ENCODE results near the gene BCLAF1.
"Not testable (repeated sequence)": the region's sequence is repeated elsewhere in the genome, so short reads cannot be mapped to it uniquely, and the experiment has no call there.

BCLAF1 gene

GRCh38 chr6:136244061-136244616 lies 45.5 kb downstream of the BCLAF1 start:
- no peak for DNase-seq (ENCODE audit: low spot score)

GRCh38 chr6:136236466-136237293 lies 53.0 kb downstream of the BCLAF1 start:
- DNase-seq (ENCODE audit: low spot score): no peak

- DNase-seq (ENCODE audit: low spot score): peak; percentile 74
Observed at GRCh38 chr6:136235233-136235564, 54.4 kb downstream of the BCLAF1 start.

- DNase-seq (ENCODE audit: low spot score): no peak
Observed at GRCh38 chr6:136232701-136233100, 56.9 kb downstream of the BCLAF1 start.

- peak; percentile 15 for DNase-seq (ENCODE audit: low spot score)
Observed at GRCh38 chr6:136230219-136230853, 59.3 kb downstream of the BCLAF1 start.

GRCh38 chr6:136228814-136229213 lies 60.8 kb downstream of the BCLAF1 start:
- no peak for DNase-seq (ENCODE audit: low spot score)

GRCh38 chr6:136226674-136227377 lies 62.8 kb downstream of the BCLAF1 start:
- peak; percentile 92 for DNase-seq (ENCODE audit: low spot score)

GRCh38 chr6:136226027-136226673 lies 63.5 kb downstream of the BCLAF1 start:
- DNase-seq (ENCODE audit: low spot score): peak; percentile 70

GRCh38 chr6:136225496-136225895 lies 64.2 kb downstream of the BCLAF1 start:
- DNase-seq (ENCODE audit: low spot score): peak; percentile 59

GRCh38 chr6:136224974-136225373 lies 64.7 kb downstream of the BCLAF1 start:
- DNase-seq (ENCODE audit: low spot score): not testable (repeated sequence)

GRCh38 chr6:136216503-136217401 lies 72.9 kb downstream of the BCLAF1 start:
- DNase-seq (ENCODE audit: low spot score): no peak

GRCh38 chr6:136213853-136214252 lies 75.8 kb downstream of the BCLAF1 start:
- DNase-seq (ENCODE audit: low spot score): no peak

GRCh38 chr6:136213012-136213539 lies 76.6 kb downstream of the BCLAF1 start:
- DNase-seq (ENCODE audit: low spot score): no peak

- no peak for DNase-seq (ENCODE audit: low spot score)
Observed at GRCh38 chr6:136212608-136213007, 77.0 kb downstream of the BCLAF1 start.

- DNase-seq (ENCODE audit: low spot score): no peak
Observed at GRCh38 chr6:136210398-136211165, 79.1 kb downstream of the BCLAF1 start.

GRCh38 chr6:136209496-136209895 lies 80.2 kb downstream of the BCLAF1 start:
- peak; percentile 13 for DNase-seq (ENCODE audit: low spot score)

- DNase-seq (ENCODE audit: low spot score): no peak
Observed at GRCh38 chr6:136208783-136209182, 80.9 kb downstream of the BCLAF1 start.
